HG03521 (cell line): ENCODE measurements around the gene PPRC1.
"Not testable (repeated sequence)": the region's sequence is repeated elsewhere in the genome, so short reads cannot be mapped to it uniquely, and the experiment has no call there.

Source experiments
- ATAC-seq: cut with Tn5 transposase; IDR thresholded peaks from one replicate; pipeline ENCODE4 v1.9.1; 2021; ENCODE audit warnings: mild to moderate bottlenecking, moderate library complexity; ENCODE audit not compliant: unreplicated experiment

PPRC1 gene

DNA sequence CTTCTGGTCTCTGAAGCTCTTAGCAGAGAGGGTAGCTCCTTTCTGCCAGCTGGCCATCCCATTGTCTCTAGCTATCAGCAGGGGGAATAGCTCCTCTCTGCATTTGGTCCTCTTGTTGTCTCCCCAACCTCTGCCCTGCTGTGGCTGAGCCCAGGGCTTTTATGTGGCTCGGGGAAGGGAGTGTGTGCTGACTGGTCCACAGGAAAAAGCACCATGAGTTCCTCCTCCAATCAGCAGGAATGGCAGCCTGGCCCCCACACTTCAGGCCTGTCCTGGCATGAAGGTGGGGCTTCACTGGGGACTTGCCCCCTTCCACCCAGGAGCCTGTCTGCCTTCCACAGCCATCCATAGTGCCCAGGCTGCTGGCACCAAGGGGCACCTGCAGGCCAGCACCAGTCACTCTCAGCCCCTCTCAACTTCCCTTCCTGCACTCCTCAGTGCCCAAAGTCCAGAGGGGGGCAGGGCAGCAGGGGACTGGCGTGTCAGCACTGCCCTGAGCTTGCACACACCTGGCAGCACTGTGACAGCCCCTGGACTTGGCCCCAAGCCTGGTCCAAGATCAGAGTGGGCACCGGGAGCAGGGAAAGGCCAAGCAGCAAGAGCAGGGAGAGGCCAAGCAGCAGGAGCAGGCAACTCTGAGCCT is 55.6 kb downstream of the PPRC1 start:
- no peak for ATAC-seq

DNA sequence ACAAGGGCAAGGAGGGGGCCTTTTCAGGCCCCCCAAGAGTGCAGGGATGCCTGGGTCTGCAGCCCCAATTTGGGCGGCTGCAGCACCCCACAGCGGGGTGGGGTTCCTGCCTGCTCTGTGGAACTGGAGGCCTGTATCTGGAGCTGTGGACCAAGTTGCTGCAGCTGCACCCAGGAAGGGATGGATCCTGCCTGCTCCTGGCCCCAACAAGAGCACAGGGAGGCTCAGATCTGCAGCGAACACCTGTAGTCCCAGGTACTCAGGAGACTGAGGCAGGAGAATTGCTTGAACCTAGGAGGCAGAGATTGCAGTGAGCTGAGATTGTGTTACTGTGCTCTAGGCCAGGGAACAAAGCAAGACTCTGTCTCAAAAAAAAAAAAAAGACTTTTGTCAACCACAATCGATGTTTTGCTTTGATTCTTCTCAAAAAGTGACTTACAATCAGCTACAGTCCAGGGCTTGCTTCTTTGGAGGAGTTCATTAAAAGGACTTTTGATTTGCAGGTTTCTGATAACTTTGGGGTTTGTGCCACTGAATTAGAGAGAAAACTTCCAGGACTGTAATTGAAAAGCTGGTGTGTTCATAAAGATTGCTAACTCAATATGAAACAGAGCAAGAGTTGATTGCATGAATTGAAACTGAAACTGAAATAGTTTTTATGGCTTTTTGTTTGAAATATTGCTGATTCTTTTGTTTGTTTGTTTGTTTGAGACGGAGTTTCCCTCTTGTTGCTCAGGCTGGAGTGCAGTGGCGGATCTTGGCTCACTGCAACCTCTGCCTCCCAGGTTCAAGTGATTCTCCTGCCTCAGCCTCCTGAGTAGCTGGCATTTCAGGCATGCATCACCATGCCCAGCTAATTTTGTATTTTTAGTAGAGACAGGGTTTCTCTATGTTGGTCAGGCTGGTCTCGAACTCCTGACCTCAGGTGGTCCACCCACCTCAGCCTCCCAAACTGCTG is 56.4 kb downstream of the PPRC1 start:
- ATAC-seq: not testable (repeated sequence)

DNA sequence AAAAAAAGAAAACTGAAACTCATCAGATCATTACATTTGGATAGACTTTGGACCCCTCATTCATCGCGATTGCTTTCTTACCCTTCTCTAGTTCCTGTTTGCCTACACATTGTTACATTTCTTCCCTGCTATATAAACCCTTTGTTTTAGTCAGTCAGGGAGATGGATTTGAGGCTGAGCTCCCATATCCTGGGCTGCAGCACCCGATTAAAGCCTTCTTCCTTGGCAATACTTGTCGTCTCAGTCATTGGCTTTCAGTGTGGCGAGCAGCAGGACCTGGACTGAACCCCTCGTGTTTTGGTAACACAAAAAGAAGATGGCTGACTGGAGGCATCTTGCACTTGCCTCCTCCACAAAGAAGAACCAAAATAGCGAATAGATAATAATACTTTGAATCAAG is 59.1 kb downstream of the PPRC1 start:
- ATAC-seq: no peak

DNA sequence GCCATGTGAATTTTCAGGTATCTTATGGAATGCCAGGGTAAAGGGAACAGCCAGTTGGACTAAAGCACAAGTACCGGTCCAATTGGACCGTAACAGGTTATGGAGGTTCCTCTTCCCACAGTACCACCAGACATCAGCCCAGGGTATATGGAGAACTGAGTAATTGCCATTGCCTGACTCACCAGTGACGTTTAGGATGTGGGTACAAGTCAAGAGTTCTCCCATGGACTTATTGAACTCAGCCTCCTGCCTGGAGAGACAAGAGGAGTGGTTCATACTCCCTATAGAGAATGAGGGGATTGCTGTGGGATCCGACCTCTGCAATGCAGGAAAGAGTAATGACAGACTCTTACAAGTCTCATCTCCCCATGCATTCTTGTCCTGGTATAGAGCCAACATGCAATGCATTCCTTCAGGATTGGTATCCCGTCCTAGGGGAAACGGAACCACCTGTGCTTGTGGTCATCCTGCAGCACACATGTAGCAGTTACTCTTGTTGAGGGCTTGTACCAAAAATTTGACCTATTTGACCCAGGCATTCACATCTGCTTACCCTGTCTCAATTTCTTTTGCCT is 62.5 kb downstream of the PPRC1 start:
- ATAC-seq: no peak

DNA sequence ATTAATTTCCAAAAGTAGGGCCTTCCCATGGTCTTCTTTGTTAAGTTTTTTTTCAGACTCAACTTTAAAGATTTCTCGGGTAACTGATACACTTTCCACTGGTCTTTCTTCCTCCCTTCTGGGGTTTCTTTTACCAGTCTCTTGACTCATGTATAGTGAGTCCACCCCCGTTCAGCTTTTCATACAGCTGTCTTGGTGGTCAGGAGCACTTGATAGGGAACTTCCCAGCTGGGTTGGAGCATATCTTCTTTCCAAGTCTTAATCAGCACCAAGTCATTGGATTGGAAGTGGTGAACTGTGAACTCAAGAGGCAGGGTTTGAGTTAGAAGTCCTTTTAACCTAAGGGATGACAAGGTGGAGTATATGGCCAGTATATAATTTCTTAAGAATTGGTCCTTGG is 64.1 kb downstream of the PPRC1 start:
- no peak for ATAC-seq

DNA sequence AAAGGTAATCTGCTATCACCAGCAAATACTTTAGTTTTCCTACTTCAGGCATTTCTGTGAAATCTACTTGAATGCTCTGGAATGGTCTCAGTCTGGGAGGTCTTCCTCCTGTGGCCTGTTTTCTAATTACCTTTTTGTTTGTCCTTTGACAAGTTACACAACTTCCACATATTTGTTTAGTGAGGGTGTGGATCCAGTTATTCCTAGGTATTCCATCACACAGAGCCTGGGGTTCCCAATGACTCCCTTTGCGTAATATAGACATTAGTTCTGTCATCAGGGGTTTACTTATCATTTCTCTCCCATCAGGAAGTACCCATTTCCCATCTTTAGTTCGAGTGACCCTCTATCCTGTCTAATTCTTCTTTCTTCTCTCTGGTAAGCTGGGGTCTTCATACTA is 65.2 kb downstream of the PPRC1 start:
- ATAC-seq: no peak
